GM19468 (cell line): ENCODE results near the gene RAP1GAP2.
"Not testable (repeated sequence)": the region's sequence is repeated elsewhere in the genome, so short reads cannot be mapped to it uniquely, and the experiment has no call there.

Source experiments
- ATAC-seq: cut with Tn5 transposase; IDR thresholded peaks from one replicate; pipeline ENCODE4 v1.9.1; 2021; ENCODE audit warnings: mild to moderate bottlenecking, moderate library complexity, moderate number of reproducible peaks; ENCODE audit not compliant: unreplicated experiment; ENCODE audit errors: extremely low read depth

The RAP1GAP2 gene

GRCh38 chr17:3008336-3009288 is 212.4 kb downstream of the RAP1GAP2 start:
- no peak for ATAC-seq

- ATAC-seq = no peak
Observed at GRCh38 chr17:3009411-3009920, 213.2 kb downstream of the RAP1GAP2 start.

GRCh38 chr17:3011891-3012290 is 215.7 kb downstream of the RAP1GAP2 start:
- no peak for ATAC-seq

GRCh38 chr17:3012926-3013581 is 216.8 kb downstream of the RAP1GAP2 start:
- ATAC-seq = no peak

GRCh38 chr17:3015890-3016289 is 219.7 kb downstream of the RAP1GAP2 start:
- no peak for ATAC-seq

GRCh38 chr17:3017936-3018335 is 221.7 kb downstream of the RAP1GAP2 start:
- ATAC-seq = no peak

GRCh38 chr17:3019761-3020160 is 223.5 kb downstream of the RAP1GAP2 start:
- no peak for ATAC-seq

GRCh38 chr17:3020381-3020780 is 224.1 kb downstream of the RAP1GAP2 start:
- no peak for ATAC-seq

GRCh38 chr17:3022197-3022596 is 226.0 kb downstream of the RAP1GAP2 start:
- ATAC-seq = no peak

GRCh38 chr17:3024346-3024745 is 228.1 kb downstream of the RAP1GAP2 start:
- ATAC-seq = no peak

- no peak for ATAC-seq
Observed at GRCh38 chr17:3025421-3026124, 229.3 kb downstream of the RAP1GAP2 start.

GRCh38 chr17:3026125-3026855 is 230.1 kb downstream of the RAP1GAP2 start:
- no peak for ATAC-seq

GRCh38 chr17:3026856-3027751 is 230.9 kb downstream of the RAP1GAP2 start:
- ATAC-seq = no peak

GRCh38 chr17:3027786-3028532 is 231.7 kb downstream of the RAP1GAP2 start:
- ATAC-seq = no peak

GRCh38 chr17:3029213-3029913 is 233.1 kb downstream of the RAP1GAP2 start:
- ATAC-seq = no peak

GRCh38 chr17:3030096-3030495 is 233.9 kb downstream of the RAP1GAP2 start:
- ATAC-seq = no peak

- ATAC-seq = not testable (repeated sequence)
Observed at GRCh38 chr17:3030852-3031470, 234.7 kb downstream of the RAP1GAP2 start.
